ENCODE results near the gene LMO1.

The LMO1 gene

DNA sequence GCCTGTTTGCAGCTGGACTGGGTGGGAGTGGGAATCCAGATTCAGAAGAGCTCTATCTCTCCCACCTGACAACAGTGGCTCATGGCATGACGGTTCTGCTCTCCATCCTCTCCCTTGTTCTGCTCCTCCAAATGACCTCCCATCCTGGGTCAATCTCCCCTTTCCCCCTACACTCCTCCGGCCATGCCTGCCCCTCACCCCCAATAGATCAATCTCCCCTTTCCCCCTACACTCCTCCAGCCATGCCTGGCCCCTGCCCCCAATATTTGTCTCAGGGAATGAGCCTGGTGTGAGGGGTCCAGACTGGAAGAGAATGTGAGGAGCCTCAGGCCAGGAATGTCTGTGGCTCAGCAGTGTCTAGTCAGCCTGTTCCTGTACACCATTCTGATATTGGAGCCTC lies 64.0 kb downstream of the LMO1 start:
- TF ChIP-seq RAD21 (IDR thresholded peaks at IDR 0.05; ENCODE audit: low read depth) (no peak), TEAD4 (IDR thresholded peaks at IDR 0.05) (no peak), TAF1 (IDR thresholded peaks at IDR 0.05; ENCODE audit: low read depth) (no peak), NFIC (IDR thresholded peaks at IDR 0.05) (no peak), ZBTB7A (IDR thresholded peaks at IDR 0.05; ENCODE audit: low read depth) (no peak), EGR1 (IDR thresholded peaks at IDR 0.05) (no peak), EP300 (IDR thresholded peaks at IDR 0.05; ENCODE audit: borderline replicate concordance) (no peak), TCF12 (IDR thresholded peaks at IDR 0.05; ENCODE audit: low read depth) (no peak), YY1 (IDR thresholded peaks at IDR 0.05; ENCODE audit: low read depth) (no peak), CEBPB (IDR thresholded peaks at IDR 0.05) (no peak)
- TF ChIP-seq, protein P1, sequence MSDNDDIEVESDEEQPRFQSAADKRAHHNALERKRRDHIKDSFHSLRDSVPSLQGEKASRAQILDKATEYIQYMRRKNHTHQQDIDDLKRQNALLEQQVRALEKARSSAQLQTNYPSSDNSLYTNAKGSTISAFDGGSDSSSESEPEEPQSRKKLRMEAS (IDR thresholded peaks at IDR 0.05): no peak
- TF ChIP-seq, protein P2, sequence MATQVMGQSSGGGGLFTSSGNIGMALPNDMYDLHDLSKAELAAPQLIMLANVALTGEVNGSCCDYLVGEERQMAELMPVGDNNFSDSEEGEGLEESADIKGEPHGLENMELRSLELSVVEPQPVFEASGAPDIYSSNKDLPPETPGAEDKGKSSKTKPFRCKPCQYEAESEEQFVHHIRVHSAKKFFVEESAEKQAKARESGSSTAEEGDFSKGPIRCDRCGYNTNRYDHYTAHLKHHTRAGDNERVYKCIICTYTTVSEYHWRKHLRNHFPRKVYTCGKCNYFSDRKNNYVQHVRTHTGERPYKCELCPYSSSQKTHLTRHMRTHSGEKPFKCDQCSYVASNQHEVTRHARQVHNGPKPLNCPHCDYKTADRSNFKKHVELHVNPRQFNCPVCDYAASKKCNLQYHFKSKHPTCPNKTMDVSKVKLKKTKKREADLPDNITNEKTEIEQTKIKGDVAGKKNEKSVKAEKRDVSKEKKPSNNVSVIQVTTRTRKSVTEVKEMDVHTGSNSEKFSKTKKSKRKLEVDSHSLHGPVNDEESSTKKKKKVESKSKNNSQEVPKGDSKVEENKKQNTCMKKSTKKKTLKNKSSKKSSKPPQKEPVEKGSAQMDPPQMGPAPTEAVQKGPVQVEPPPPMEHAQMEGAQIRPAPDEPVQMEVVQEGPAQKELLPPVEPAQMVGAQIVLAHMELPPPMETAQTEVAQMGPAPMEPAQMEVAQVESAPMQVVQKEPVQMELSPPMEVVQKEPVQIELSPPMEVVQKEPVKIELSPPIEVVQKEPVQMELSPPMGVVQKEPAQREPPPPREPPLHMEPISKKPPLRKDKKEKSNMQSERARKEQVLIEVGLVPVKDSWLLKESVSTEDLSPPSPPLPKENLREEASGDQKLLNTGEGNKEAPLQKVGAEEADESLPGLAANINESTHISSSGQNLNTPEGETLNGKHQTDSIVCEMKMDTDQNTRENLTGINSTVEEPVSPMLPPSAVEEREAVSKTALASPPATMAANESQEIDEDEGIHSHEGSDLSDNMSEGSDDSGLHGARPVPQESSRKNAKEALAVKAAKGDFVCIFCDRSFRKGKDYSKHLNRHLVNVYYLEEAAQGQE (IDR thresholded peaks at IDR 0.05; ENCODE audit: low read depth): no peak
- TF ChIP-seq, protein P3, sequence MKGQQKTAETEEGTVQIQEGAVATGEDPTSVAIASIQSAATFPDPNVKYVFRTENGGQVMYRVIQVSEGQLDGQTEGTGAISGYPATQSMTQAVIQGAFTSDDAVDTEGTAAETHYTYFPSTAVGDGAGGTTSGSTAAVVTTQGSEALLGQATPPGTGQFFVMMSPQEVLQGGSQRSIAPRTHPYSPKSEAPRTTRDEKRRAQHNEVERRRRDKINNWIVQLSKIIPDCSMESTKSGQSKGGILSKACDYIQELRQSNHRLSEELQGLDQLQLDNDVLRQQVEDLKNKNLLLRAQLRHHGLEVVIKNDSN (IDR thresholded peaks at IDR 0.05): no peak

DNA sequence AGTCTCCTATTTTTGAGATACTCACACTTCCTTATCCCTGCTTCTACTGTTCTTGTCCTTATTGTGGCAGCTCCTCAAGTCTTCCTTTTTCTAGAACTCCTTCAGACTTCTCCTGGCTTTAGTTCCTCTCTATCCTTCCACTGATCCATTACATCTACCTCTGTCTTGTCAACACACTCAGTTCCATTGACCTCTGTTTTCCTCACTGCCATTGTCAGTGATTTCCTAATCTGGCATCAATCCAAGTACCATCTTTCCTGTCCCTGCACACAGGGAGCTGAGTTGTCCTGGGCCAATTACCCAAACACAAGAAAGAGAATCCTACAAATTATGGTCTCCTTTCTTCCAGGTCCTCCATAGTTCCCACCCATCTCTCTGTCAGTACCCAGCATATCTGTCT lies 66.9 kb downstream of the LMO1 start:
- no peak for TF ChIP-seq EP300 (IDR thresholded peaks at IDR 0.05; ENCODE audit: borderline replicate concordance)
- no peak for TF ChIP-seq ZBTB7A (IDR thresholded peaks at IDR 0.05; ENCODE audit: low read depth)
- no peak for TF ChIP-seq NFIC (IDR thresholded peaks at IDR 0.05)
- no peak for TF ChIP-seq TAF1 (IDR thresholded peaks at IDR 0.05; ENCODE audit: low read depth)
- TF ChIP-seq, protein P1 (IDR thresholded peaks at IDR 0.05): no peak
- TF ChIP-seq TEAD4 (IDR thresholded peaks at IDR 0.05): no peak
- TF ChIP-seq RAD21 (IDR thresholded peaks at IDR 0.05; ENCODE audit: low read depth): no peak
- TF ChIP-seq, protein P3 (IDR thresholded peaks at IDR 0.05): no peak
- TF ChIP-seq TCF12 (IDR thresholded peaks at IDR 0.05; ENCODE audit: low read depth): no peak
- no peak for TF ChIP-seq YY1 (IDR thresholded peaks at IDR 0.05; ENCODE audit: low read depth)
- TF ChIP-seq FOXM1 (IDR thresholded peaks at IDR 0.05; ENCODE audit: borderline replicate concordance, low read depth): no peak

DNA sequence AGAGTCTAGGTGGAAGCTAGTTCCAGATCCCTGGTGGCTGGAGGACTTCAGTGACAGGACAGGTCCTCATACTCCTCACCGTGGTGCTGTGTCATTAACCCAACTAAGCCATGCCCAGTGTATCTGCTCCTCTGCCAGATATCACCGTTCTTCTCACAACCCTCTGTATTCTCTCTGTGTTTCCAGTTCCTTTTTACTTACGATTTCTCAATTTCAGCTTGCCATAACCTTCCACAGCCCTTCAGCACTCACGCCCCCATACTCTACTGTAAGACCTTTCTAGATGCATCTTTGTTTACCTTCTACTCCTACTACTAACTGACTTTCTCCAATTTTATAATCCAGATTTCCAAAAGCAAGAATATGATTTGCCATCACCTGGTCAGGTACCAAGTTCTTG lies 68.7 kb downstream of the LMO1 start:
- TF ChIP-seq TAF1 (IDR thresholded peaks at IDR 0.05; ENCODE audit: low read depth): no peak
- TF ChIP-seq, protein P3 (IDR thresholded peaks at IDR 0.05): no peak
- TF ChIP-seq, protein P2 (IDR thresholded peaks at IDR 0.05; ENCODE audit: low read depth): no peak
- TF ChIP-seq YY1 (IDR thresholded peaks at IDR 0.05; ENCODE audit: low read depth): no peak
- TF ChIP-seq TEAD4 (IDR thresholded peaks at IDR 0.05): no peak
- no peak for TF ChIP-seq EP300 (IDR thresholded peaks at IDR 0.05; ENCODE audit: borderline replicate concordance)
- TF ChIP-seq TCF12 (IDR thresholded peaks at IDR 0.05; ENCODE audit: low read depth): no peak
- TF ChIP-seq CEBPB (IDR thresholded peaks at IDR 0.05): no peak
- TF ChIP-seq, protein P1 (IDR thresholded peaks at IDR 0.05): no peak
- TF ChIP-seq NFIC (IDR thresholded peaks at IDR 0.05): no peak
- TF ChIP-seq RAD21 (IDR thresholded peaks at IDR 0.05; ENCODE audit: low read depth): no peak
- no peak for TF ChIP-seq CREB1 (IDR thresholded peaks at IDR 0.05; ENCODE audit: low read depth)

DNA sequence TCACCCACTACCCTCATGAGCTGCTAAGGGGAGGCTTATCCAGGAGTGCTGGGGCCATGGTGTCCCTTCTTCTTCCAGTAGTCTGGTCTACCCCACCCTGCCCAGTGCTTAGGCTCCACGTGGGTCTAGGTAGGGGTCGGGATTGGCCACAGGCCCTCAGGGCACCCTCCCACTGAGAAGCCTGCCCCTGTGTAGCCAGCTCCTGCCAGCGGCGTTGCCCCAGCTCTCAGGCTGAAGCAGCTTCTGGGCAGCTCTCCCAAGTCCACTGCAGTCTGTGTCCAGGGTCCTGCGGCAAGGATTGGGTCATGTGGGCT lies 70.8 kb downstream of the LMO1 start:
- TF ChIP-seq, protein P3 (IDR thresholded peaks at IDR 0.05): no peak
- TF ChIP-seq EGR1 (IDR thresholded peaks at IDR 0.05) (no peak), CEBPB (IDR thresholded peaks at IDR 0.05) (no peak), EP300 (IDR thresholded peaks at IDR 0.05; ENCODE audit: borderline replicate concordance) (no peak), FOXM1 (IDR thresholded peaks at IDR 0.05; ENCODE audit: borderline replicate concordance, low read depth) (no peak), RAD21 (IDR thresholded peaks at IDR 0.05; ENCODE audit: low read depth) (no peak), YY1 (IDR thresholded peaks at IDR 0.05; ENCODE audit: low read depth) (no peak), TAF1 (IDR thresholded peaks at IDR 0.05; ENCODE audit: low read depth) (no peak), CREB1 (IDR thresholded peaks at IDR 0.05; ENCODE audit: low read depth) (no peak), TCF12 (IDR thresholded peaks at IDR 0.05; ENCODE audit: low read depth) (no peak), TEAD4 (IDR thresholded peaks at IDR 0.05) (no peak)
- TF ChIP-seq, protein P1 (IDR thresholded peaks at IDR 0.05): no peak
- TF ChIP-seq, protein P2 (IDR thresholded peaks at IDR 0.05; ENCODE audit: low read depth): no peak

Data from Ishikawa (cell line).